Metanephros (tissue), 1 donor: ENCODE data around the gene GRIN2B. TPM values are rescaled to one million over a fixed set of nuclear protein-coding genes. Genes with fewer than 3 reads are reported as not detected.

Experiments used
- total RNA-seq: library from RNA; depleted of rRNA; stranded (reverse); fragments of >200 nt; gene quantifications from one replicate; pipeline ENCODE4 v1.2.3, GENCODE V29; 2014

GRIN2B gene
- 4.4 TPM for total RNA-seq

GRCh38 chr12:13981296-13981962 is at the start of gene GRIN2B:
GRIN2B (minus strand) TSS chr12:13981602; CDS start chr12:13866208, 115,394 bp downstream.

